Keratinocyte (primary cell): ENCODE measurements around the gene TSC22D4.

Experiments used
- EZH2 ChIP-seq: IDR thresholded peaks from one replicate; pipeline ENCODE4 v1.6.1; 2012; ENCODE audit warnings: inconsistent platforms, mild to moderate bottlenecking, low read length, moderate library complexity
- TF ChIP-seq, protein P1 (sequence below), 3 experiments: IDR thresholded peaks in 1 of 3; conservative IDR thresholded peaks in 1 of 3; optimal IDR thresholded peaks in 1 of 3; 2 replicates in 2 of 3; 3 replicates in 1 of 3; pipeline versions ENCODE3 to v1.5.1; 2011; ENCODE audit warnings: low read length in 3 of 3, mild to moderate bottlenecking in 3 of 3, moderate library complexity in 2 of 3, control low read depth in 1 of 3, inconsistent platforms in 1 of 3; ENCODE audit not compliant: insufficient read depth in 2 of 3; ENCODE audit errors: extremely low read depth in 1 of 3

- TF ChIP-seq EZH2 = no peak
- TF ChIP-seq, protein P1, sequence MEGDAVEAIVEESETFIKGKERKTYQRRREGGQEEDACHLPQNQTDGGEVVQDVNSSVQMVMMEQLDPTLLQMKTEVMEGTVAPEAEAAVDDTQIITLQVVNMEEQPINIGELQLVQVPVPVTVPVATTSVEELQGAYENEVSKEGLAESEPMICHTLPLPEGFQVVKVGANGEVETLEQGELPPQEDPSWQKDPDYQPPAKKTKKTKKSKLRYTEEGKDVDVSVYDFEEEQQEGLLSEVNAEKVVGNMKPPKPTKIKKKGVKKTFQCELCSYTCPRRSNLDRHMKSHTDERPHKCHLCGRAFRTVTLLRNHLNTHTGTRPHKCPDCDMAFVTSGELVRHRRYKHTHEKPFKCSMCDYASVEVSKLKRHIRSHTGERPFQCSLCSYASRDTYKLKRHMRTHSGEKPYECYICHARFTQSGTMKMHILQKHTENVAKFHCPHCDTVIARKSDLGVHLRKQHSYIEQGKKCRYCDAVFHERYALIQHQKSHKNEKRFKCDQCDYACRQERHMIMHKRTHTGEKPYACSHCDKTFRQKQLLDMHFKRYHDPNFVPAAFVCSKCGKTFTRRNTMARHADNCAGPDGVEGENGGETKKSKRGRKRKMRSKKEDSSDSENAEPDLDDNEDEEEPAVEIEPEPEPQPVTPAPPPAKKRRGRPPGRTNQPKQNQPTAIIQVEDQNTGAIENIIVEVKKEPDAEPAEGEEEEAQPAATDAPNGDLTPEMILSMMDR (optimal IDR thresholded peaks at IDR 0.05 in 1 of 3, IDR thresholded peaks at IDR 0.05 in 1 of 3, conservative IDR thresholded peaks at IDR 0.05 in 1 of 3; ENCODE audit: extremely low read depth in 1 of 3, insufficient read depth in 2 of 3, low read length in 3 of 3) = no peak
Observed at GRCh38 chr7:100486753-100487446, 7.9 kb upstream of the TSC22D4 start.
